H9 (cell line): Measurements from ENCODE around the gene GSG1L. TPM values are rescaled to one million over a fixed set of nuclear protein-coding genes. Genes with fewer than 3 reads are reported as not detected.

Source experiments
- DNase-seq: peaks from one replicate; pipeline ENCODE4 v3.0.0-alpha.2; 2017
- H2AFZ ChIP-seq: one replicate; pipeline ENCODE4 v1.6.1; 2013; ENCODE audit warnings: mild to moderate bottlenecking, low read length, control low read depth, moderate library complexity
- H2AK5ac ChIP-seq: 2 replicates; pipeline ENCODE4 v1.6.1; 2013; ENCODE audit warnings: low read length, control low read depth, mixed read lengths; ENCODE audit not compliant: insufficient read length
- H2BK120ac ChIP-seq: one replicate; pipeline ENCODE4 v1.6.1; 2013; ENCODE audit warnings: low read depth, mild to moderate bottlenecking, low read length, control low read depth, inconsistent platforms; ENCODE audit not compliant: poor library complexity, severe bottlenecking
- H2BK12ac ChIP-seq: 2 replicates; pipeline ENCODE4 v1.6.1; 2013; ENCODE audit warnings: low read length, control low read depth, mixed read lengths, low read depth; ENCODE audit not compliant: insufficient read length
- H2BK15ac ChIP-seq: 2 replicates; pipeline ENCODE4 v1.6.1; 2013; ENCODE audit warnings: low read depth, low read length, control low read depth
- H2BK20ac ChIP-seq: one replicate; pipeline ENCODE4 v1.6.1; 2013; ENCODE audit warnings: low read depth, mild to moderate bottlenecking, low read length, control low read depth, inconsistent platforms; ENCODE audit not compliant: poor library complexity, severe bottlenecking
- H2BK5ac ChIP-seq: 2 replicates; pipeline ENCODE4 v1.6.1; 2013; ENCODE audit warnings: low read length, control low read depth, mixed read lengths; ENCODE audit not compliant: insufficient read length
- H3K14ac ChIP-seq: 2 replicates; pipeline ENCODE4 v1.6.1; 2013; ENCODE audit warnings: low read length, control low read depth; ENCODE audit not compliant: insufficient read depth
- H3K18ac ChIP-seq: 2 replicates; pipeline ENCODE4 v1.6.1; 2013; ENCODE audit warnings: low read depth, mild to moderate bottlenecking, mixed read lengths, low read length, control low read depth; ENCODE audit not compliant: insufficient read length
- H3K23ac ChIP-seq: 2 replicates; pipeline ENCODE4 v1.6.1; 2013; ENCODE audit warnings: low read length, control low read depth, mixed read lengths, low read depth; ENCODE audit not compliant: insufficient read length
- H3K23me2 ChIP-seq: 2 replicates; pipeline ENCODE4 v1.6.1; 2013; ENCODE audit warnings: low read depth, mild to moderate bottlenecking, mixed read lengths, low read length, control low read depth; ENCODE audit not compliant: insufficient read length, poor library complexity, severe bottlenecking
- H3K27ac ChIP-seq: 2 replicates; pipeline ENCODE4 v1.5.1; 2013; ENCODE audit warnings: low read length, control low read depth, mixed read lengths, low read depth; ENCODE audit not compliant: insufficient read length
- H3K27me3 ChIP-seq: 2 replicates; pipeline ENCODE4 v1.6.1; 2013; ENCODE audit warnings: low read length, control low read depth, inconsistent platforms; ENCODE audit not compliant: insufficient read depth
- H3K4ac ChIP-seq: 2 replicates; pipeline ENCODE4 v1.6.1; 2013; ENCODE audit warnings: low read depth, mild to moderate bottlenecking, control low read depth, inconsistent platforms, low read length, moderate library complexity
- H3K4me1 ChIP-seq: 2 replicates; pipeline ENCODE4 v1.6.1; 2013; ENCODE audit warnings: low read length, control low read depth, inconsistent platforms; ENCODE audit not compliant: insufficient read depth
- H3K4me2 ChIP-seq: 2 replicates; pipeline ENCODE4 v1.6.1; 2013; ENCODE audit warnings: low read length, control low read depth, mixed read lengths; ENCODE audit not compliant: insufficient read length, insufficient read depth
- H3K56ac ChIP-seq: 2 replicates; pipeline ENCODE4 v1.6.1; 2013; ENCODE audit warnings: low read depth, mild to moderate bottlenecking, mixed read lengths, low read length, control low read depth; ENCODE audit not compliant: insufficient read length
- H3K79me1 ChIP-seq: 2 replicates; pipeline ENCODE4 v1.6.1; 2013; ENCODE audit warnings: low read depth, mild to moderate bottlenecking, moderate library complexity, low read length, control low read depth, inconsistent platforms; ENCODE audit not compliant: insufficient read depth, poor library complexity, severe bottlenecking
- H3K79me2 ChIP-seq: 2 replicates; pipeline ENCODE4 v1.6.1; 2013; ENCODE audit warnings: low read length, control low read depth, inconsistent platforms; ENCODE audit not compliant: insufficient read depth
- H3K9ac ChIP-seq: 2 replicates; pipeline ENCODE4 v1.6.1; 2013; ENCODE audit warnings: low read length, control low read depth, mixed read lengths; ENCODE audit not compliant: insufficient read length; ENCODE audit errors: extremely low read depth
- H3K9me3 ChIP-seq: one replicate; pipeline ENCODE4 v1.6.1; 2013; ENCODE audit warnings: low read depth, low read length, inconsistent platforms; ENCODE audit not compliant: control insufficient read depth
- H3T11ph ChIP-seq: one replicate; pipeline ENCODE4 v1.6.1; 2013; ENCODE audit warnings: mild to moderate bottlenecking, low read length, control low read depth, inconsistent platforms
- H4K20me1 ChIP-seq: one replicate; pipeline ENCODE4 v1.6.1; 2013; ENCODE audit not compliant: control insufficient read depth, insufficient read length, insufficient read depth
- H4K5ac ChIP-seq: 2 replicates; pipeline ENCODE4 v1.6.1; 2013; ENCODE audit warnings: low read depth, mild to moderate bottlenecking, mixed read lengths, low read length, control low read depth; ENCODE audit not compliant: insufficient read length
- H4K8ac ChIP-seq: replicated peaks from 2 replicates; pipeline ENCODE4 v1.6.1; 2013; ENCODE audit warnings: low read length, control low read depth, mixed read lengths, low read depth; ENCODE audit not compliant: insufficient read length
- H4K91ac ChIP-seq: 2 replicates; pipeline ENCODE4 v1.6.1; 2013; ENCODE audit warnings: low read depth, mild to moderate bottlenecking, moderate library complexity, mixed read lengths, low read length, control low read depth; ENCODE audit not compliant: insufficient read length
- H3K27ac Mint-ChIP-seq, 3 experiments: 2 replicates in 2 of 3; 3 replicates in 1 of 3; pipeline ENCODE4 v1.8.0; 2020 to 2021; ENCODE audit warnings: mixed read lengths in 3 of 3, mild to moderate bottlenecking in 1 of 3, moderate library complexity in 1 of 3
- H3K27me3 Mint-ChIP-seq: 2 replicates; pipeline ENCODE4 v1.8.0; 2021; ENCODE audit warnings: low read depth, mild to moderate bottlenecking, moderate library complexity, mixed read lengths
- H3K36me3 Mint-ChIP-seq, 3 experiments: 2 replicates in 2 of 3; 3 replicates in 1 of 3; pipeline ENCODE4 v1.8.0; 2020 to 2021; ENCODE audit warnings: low read depth in 3 of 3, mixed read lengths in 3 of 3; ENCODE audit not compliant: insufficient read depth in 1 of 3
- H3K4me1 Mint-ChIP-seq, 2 experiments: 2 replicates each; pipeline ENCODE4 v1.8.0; 2020; ENCODE audit warnings: mixed read lengths in 2 of 2
- H3K4me3 Mint-ChIP-seq, 2 experiments: 2 replicates in 1 of 2; 3 replicates in 1 of 2; pipeline ENCODE4 v1.8.0; 2020 to 2021; ENCODE audit warnings: mild to moderate bottlenecking in 2 of 2, mixed read lengths in 2 of 2, moderate library complexity in 1 of 2
- H3K9me3 Mint-ChIP-seq, 2 experiments: 2 replicates in 1 of 2; 3 replicates in 1 of 2; pipeline ENCODE4 v1.8.0; 2020; ENCODE audit warnings: mild to moderate bottlenecking in 2 of 2, mixed read lengths in 2 of 2, moderate library complexity in 1 of 2
- CTCF ChIP-seq: fragments of 200-600 bp; sonication (generic); conservative IDR thresholded peaks from 3 replicates; pipeline ENCODE4 v1.8.0; 2021; ENCODE audit warnings: antibody characterized with exemption, mild to moderate bottlenecking
- WGBS: extraction: QIAGEN DNeasy Blood & Tissue Kit; methylation state at CpG from one replicate; pipeline ENCODE4 v1.1.7; 2013; ENCODE audit warnings: missing lambda C conversion rate, low lambda C conversion rate, mixed read lengths; ENCODE audit not compliant: insufficient read length; ENCODE audit errors: extremely low coverage; 5-methylcytosine and 5-hydroxymethylcytosine counted together
- total RNA-seq: library from RNA; stranded (reverse); gene quantifications from 2 replicates; pipeline ENCODE4 v1.2.1, GENCODE V29; 2021

GSG1L gene
- total RNA-seq, 1 experiment from 2014 or later: 0.35 TPM

- H3K27ac ChIP-seq: no peak overlapping the region
- H3K9me3 ChIP-seq: no peaks in the 10 kb centered on the region
- H2AFZ ChIP-seq: no peak overlapping the region
- H4K20me1 ChIP-seq: no peaks in the 10 kb centered on the region
- no peaks in the 10 kb centered on the region for H3K79me2 ChIP-seq
- H4K8ac ChIP-seq: no peak overlapping the region
- H3K4me1 ChIP-seq: no peaks in the 10 kb centered on the region
- no peak overlapping the region for H3K27ac Mint-ChIP-seq
- H2BK15ac ChIP-seq: no peak overlapping the region
- no peak overlapping the region for H3T11ph ChIP-seq
- H3K4me1 Mint-ChIP-seq: no peaks in the 10 kb centered on the region
- H3K4ac ChIP-seq: no peak overlapping the region
- H3K56ac ChIP-seq: no peak overlapping the region
- no peak overlapping the region for H2AK5ac ChIP-seq
- no peak overlapping the region for H2BK12ac ChIP-seq
- TF ChIP-seq CTCF: no peak
- H3K23me2 ChIP-seq: no peaks in the 10 kb centered on the region
- H3K27me3 Mint-ChIP-seq: peaks cover 3% of the 10 kb centered on the region; the same call in 1 of the 2 replicates
- no peak overlapping the region for H2BK120ac ChIP-seq
- H3K4me2 ChIP-seq: no peak overlapping the region
- H3K27me3 ChIP-seq: no peaks in the 10 kb centered on the region; the same call in 1 of the 2 replicates
- no peaks in the 10 kb centered on the region for H3K9me3 Mint-ChIP-seq
- H3K14ac ChIP-seq: no peak overlapping the region
- no peak overlapping the region for H4K5ac ChIP-seq
- H3K79me1 ChIP-seq: no peaks in the 10 kb centered on the region
- H2BK20ac ChIP-seq: no peak overlapping the region
- H3K36me3 Mint-ChIP-seq: no peaks in the 10 kb centered on the region
- no peak overlapping the region for H3K4me3 Mint-ChIP-seq
- H3K18ac ChIP-seq: no peak overlapping the region
- H2BK5ac ChIP-seq: no peak overlapping the region
- no peak overlapping the region for H3K9ac ChIP-seq
- no peak for DNase-seq
- 100% methylated on average over 1 of the region's 1 CpG for WGBS
- no peak overlapping the region for H4K91ac ChIP-seq
- H3K23ac ChIP-seq: no peak overlapping the region
Measured at GRCh38 chr16:27789150-27789549, 274.4 kb downstream of the GSG1L start.
